Upper lobe of right lung (tissue), 1 donor: ENCODE data around the gene GUCY1B1. TPM values are rescaled to one million over a fixed set of nuclear protein-coding genes. Genes with fewer than 3 reads are reported as not detected.
"Not testable (repeated sequence)": the region's sequence is repeated elsewhere in the genome, so short reads cannot be mapped to it uniquely, and the experiment has no call there.

Experiments used
- ATAC-seq: fragments of 200-7000 bp; cut with Tn5 transposase; one replicate; pipeline ENCODE4 v1.9.1; 2020; ENCODE audit warnings: mild to moderate bottlenecking, moderate library complexity
- DNase-seq: peaks from one replicate; pipeline ENCODE4 v3.0.0-alpha.2; 2020
- H3K27ac ChIP-seq: fragments of 200-600 bp; one replicate; pipeline ENCODE4 v1.8.0; 2022
- H3K27me3 ChIP-seq: fragments of 200-600 bp; one replicate; pipeline ENCODE4 v1.8.0; 2022; ENCODE audit warnings: mild to moderate bottlenecking
- H3K36me3 ChIP-seq: fragments of 200-600 bp; one replicate; pipeline ENCODE4 v1.8.0; 2022
- H3K4me1 ChIP-seq: fragments of 200-600 bp; one replicate; pipeline ENCODE4 v1.8.0; 2022
- H3K4me3 ChIP-seq: fragments of 200-600 bp; one replicate; pipeline ENCODE4 v1.8.0; 2022; ENCODE audit warnings: mild to moderate bottlenecking
- H3K9me3 ChIP-seq: fragments of 200-600 bp; one replicate; pipeline ENCODE4 v1.8.0; 2022
- intact Hi-C: fragments of 100-400 bp; cut with DNase I; formaldehyde crosslinking; loops from one replicate; pipeline ENCODE4 v1.11.0; 2022
- total RNA-seq: library from RNA; stranded (reverse); fragmentation: NEBNext Ultra II Directional; extraction: Animal tissue kit (Norgen Biotek cat#: 25700); gene quantifications from one replicate; pipeline ENCODE4 v1.2.1, GENCODE V29; 2021
- TF ChIP-seq, protein P1 (sequence below): fragments of 200-600 bp; IDR thresholded peaks from one replicate; pipeline ENCODE4 v1.8.0; 2022; ENCODE audit warnings: antibody characterized with exemption
- donor health status: DM: no; HTN: yes; CAD: no; lungs with severe emphysema.

GUCY1B1 gene
- total RNA-seq, 1 donor from 2014 or later = 21.9 TPM

DNA sequence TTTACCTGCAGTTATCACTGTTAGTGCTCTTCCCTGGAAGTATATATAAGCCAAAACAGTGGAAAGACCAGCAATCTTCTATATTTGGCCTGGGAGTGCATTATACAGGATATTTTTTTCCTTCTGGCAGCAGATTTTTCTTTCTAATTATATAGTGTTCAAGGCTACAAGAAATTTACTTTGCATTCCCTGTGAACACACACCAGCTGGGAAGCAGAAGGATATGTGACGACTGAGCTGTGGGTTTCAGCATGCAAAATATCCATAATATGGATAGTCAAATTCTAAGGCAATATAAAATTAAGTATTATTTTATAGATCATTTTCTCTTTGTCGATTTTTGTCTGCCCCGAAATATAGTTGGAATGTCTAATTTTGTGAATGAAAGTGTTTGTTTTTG is 31.2 kb downstream of the GUCY1B1 start:
- no peaks in the 10 kb centered on the region for H3K9me3 ChIP-seq
- DNase-seq (no peak), ATAC-seq (no peak)
- intact Hi-C loops = loop anchor here (10.0 kb wide), 1 partner anchor 345 kb away; no protein-coding TSS in a partner anchor
- no peak overlapping the region for H3K4me3 ChIP-seq
- peaks cover 3% of the 10 kb centered on the region for H3K4me1 ChIP-seq
- TF ChIP-seq, protein P1, sequence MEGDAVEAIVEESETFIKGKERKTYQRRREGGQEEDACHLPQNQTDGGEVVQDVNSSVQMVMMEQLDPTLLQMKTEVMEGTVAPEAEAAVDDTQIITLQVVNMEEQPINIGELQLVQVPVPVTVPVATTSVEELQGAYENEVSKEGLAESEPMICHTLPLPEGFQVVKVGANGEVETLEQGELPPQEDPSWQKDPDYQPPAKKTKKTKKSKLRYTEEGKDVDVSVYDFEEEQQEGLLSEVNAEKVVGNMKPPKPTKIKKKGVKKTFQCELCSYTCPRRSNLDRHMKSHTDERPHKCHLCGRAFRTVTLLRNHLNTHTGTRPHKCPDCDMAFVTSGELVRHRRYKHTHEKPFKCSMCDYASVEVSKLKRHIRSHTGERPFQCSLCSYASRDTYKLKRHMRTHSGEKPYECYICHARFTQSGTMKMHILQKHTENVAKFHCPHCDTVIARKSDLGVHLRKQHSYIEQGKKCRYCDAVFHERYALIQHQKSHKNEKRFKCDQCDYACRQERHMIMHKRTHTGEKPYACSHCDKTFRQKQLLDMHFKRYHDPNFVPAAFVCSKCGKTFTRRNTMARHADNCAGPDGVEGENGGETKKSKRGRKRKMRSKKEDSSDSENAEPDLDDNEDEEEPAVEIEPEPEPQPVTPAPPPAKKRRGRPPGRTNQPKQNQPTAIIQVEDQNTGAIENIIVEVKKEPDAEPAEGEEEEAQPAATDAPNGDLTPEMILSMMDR = no peak
- H3K36me3 ChIP-seq = peaks cover 3% of the 10 kb centered on the region
- no peak overlapping the region for H3K27ac ChIP-seq
- no peaks in the 10 kb centered on the region for H3K27me3 ChIP-seq

DNA sequence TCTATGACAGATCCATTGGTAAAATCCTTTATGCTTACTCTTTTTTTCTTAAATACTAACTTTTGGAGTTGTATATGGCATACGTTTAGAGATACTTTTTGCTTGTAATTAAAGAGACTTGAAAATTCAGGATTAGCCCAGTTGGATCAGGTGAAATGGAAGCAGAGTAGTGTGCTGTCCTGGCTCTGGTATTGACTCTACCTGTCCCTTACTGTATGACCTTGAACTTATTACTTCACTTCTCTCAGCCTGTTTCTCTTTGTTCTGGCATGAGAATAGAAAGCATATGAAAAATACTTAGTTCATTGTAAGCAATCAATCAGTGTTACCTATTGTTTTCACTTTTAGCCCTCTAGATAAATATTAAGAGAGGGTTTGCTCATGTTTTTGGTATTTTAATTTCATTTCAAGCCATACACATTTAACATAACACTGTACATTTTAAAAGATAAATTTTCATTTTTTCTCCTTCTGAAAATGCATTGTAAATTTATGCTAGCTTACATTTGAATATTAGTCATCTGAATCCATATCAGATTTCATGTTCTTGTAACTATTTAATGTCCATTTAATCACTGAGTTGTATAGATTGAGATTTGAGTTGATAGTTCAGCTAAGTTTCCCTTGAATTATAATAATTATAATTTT is 35.9 kb downstream of the GUCY1B1 start:
- intact Hi-C loops = no loop called here
- ATAC-seq (no peak), DNase-seq (no peak)
- Histone ChIP-seq H3K4me1 (no peaks in the 10 kb centered on the region), H3K36me3 (peaks cover 20% of the 10 kb centered on the region), H3K9me3 (no peaks in the 10 kb centered on the region), H3K4me3 (no peak overlapping the region), H3K27me3 (no peaks in the 10 kb centered on the region), H3K27ac (no peak overlapping the region)
- TF ChIP-seq, protein P1 = no peak

DNA sequence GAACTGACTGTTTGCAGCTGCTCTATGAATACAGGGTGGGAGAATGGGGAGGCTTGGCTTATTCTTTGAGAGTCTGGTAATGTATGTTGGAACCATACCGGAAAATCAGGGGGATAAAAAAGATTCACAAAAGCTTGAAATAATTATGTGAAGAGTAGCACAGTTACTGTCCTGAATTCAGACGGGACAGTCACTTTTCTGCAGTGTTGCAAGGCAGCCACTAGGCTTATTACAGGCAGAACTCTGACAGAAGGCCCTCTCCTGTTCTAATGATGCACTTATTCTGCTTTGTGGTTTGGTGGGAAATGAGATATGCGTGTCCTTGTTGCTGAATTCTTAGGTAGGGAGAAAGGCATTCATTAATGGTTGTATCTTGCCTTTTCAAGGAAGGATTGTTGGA is 37.2 kb downstream of the GUCY1B1 start:
- H3K4me1 ChIP-seq = no peaks in the 10 kb centered on the region

DNA sequence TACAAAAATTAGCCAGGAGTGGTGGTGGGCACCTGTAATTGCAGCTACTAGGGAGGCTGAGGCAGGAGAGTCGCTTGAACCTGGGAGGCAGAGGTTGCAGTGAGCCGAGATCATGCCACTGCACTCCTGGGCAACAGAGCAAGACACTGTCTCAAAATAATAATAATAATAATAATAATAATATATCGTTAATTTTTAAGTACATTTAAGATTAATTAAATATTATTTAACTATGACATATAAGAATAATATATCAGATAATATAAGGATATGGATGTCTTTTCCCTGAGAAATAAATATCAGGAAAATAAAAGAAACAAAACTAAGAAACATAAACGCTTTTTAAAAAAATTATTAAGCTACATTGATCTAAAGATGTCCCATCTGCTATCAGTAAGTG is 38.8 kb downstream of the GUCY1B1 start:
- H3K4me1 ChIP-seq, H3K9me3 ChIP-seq, DNase-seq, H3K27me3 ChIP-seq, intact Hi-C loops, H3K27ac ChIP-seq, H3K4me3 ChIP-seq, ATAC-seq: not testable (repeated sequence)
- H3K36me3 ChIP-seq = peaks cover 39% of the 10 kb centered on the region

More for the DNA sequence above, 37.2 kb downstream of the GUCY1B1 start:
- H3K27me3 ChIP-seq = no peaks in the 10 kb centered on the region
- H3K9me3 ChIP-seq = no peaks in the 10 kb centered on the region
- TF ChIP-seq, protein P1 = peak; percentile 25
- H3K36me3 ChIP-seq = peaks cover 28% of the 10 kb centered on the region
- intact Hi-C loops = no loop called here
- DNase-seq = no peak
- peak; percentile 20 for ATAC-seq
- H3K4me3 ChIP-seq = no peak overlapping the region
- H3K27ac ChIP-seq = no peak overlapping the region

DNA sequence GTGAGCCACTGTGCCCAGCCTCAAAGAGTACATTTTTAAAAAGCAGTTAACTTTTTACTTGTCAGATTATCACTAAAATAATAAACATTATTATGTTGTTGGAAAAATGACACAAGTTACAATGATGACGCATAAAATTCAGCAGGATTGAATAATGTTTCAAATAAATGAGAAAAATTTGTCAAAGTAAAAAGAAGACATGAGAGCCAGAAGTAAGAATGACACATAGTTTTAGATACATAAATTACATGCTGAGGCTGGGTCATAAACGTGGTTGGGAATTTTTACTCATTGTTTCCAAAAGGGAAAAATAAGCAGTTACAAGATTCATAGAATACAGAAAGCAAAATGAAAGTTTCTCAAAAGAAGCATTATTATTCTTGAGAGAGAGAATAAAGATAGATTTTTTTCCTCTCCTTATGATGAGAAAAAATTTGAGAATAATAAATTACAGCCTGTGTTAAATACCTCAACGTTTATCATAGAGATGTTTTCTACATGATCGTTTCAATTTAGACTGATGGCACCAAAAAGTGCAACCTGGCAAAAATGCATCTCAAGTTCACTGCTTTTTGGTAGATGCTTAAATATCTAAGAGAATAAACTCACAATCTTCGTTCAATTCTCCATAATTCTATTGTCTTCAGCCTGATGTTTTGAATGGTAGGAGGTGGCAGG is 40.4 kb downstream of the GUCY1B1 start:
- intact Hi-C loops = no loop called here
- DNase-seq (no peak), ATAC-seq (no peak)
- H3K27ac ChIP-seq = no peak overlapping the region
- H3K9me3 ChIP-seq = no peaks in the 10 kb centered on the region
- H3K4me1 ChIP-seq = no peaks in the 10 kb centered on the region
- TF ChIP-seq, protein P1 = no peak
- no peaks in the 10 kb centered on the region for H3K27me3 ChIP-seq
- H3K36me3 ChIP-seq = peaks cover 47% of the 10 kb centered on the region
- H3K4me3 ChIP-seq = no peak overlapping the region

DNA sequence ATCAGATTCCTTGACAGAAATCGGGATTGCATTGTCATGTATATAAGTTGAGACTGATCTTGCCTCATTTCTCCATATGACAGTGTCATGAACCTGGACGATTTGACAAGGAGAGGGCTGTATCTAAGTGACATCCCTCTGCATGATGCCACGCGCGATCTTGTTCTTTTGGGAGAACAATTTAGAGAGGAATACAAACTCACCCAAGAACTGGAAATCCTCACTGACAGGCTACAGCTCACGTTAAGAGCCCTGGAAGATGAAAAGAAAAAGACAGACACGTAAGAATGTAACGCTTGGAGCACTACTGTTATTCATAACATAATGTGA is 40.9 kb downstream of the GUCY1B1 start:
- Histone ChIP-seq H3K4me3 (no peak overlapping the region), H3K9me3 (no peaks in the 10 kb centered on the region), H3K27ac (no peak overlapping the region), H3K36me3 (peaks cover 44% of the 10 kb centered on the region), H3K27me3 (no peaks in the 10 kb centered on the region), H3K4me1 (no peaks in the 10 kb centered on the region)
- ATAC-seq (no peak), DNase-seq (no peak)
- TF ChIP-seq, protein P1 = no peak
- intact Hi-C loops = loop anchor here (10.0 kb wide), 1 partner anchor 155 kb away; the partner anchor contains the start of gene CTSO
